GM12878 (cell line): ENCODE data around the gene ATXN7L1. TPM values are rescaled to one million over a fixed set of nuclear protein-coding genes. Genes with fewer than 3 reads are reported as not detected.

Source experiments
- ATAC-seq: fragments of 200-7000 bp; cut with Tn5 transposase; 3 replicates; pipeline ENCODE4 v1.9.1; 2020; ENCODE audit warnings: mild to moderate bottlenecking, moderate library complexity
- BruUV-seq: library from RNA; stranded (reverse); fragments of 400-500 nt; replicated peaks from 2 replicates; lab custom pipeline; 2021; lab: Mats Ljungman, UMichigan
- CTCF ChIA-PET: fragments of 300-600 bp; sonication (Branson Sonifier 250); formaldehyde crosslinking; extraction: SDS; loops from one replicate; lab custom pipeline; 2021; ENCODE audit warnings: inconsistent platforms; lab: Yijun Ruan, JAX
- POLR2A ChIA-PET: fragments of 350-600 bp; formaldehyde crosslinking; extraction: SDS; loops from one replicate; lab custom pipeline; 2021; ENCODE audit warnings: inconsistent platforms; lab: Charles Lee
- RAD21 ChIA-PET: fragments of 300-600 bp; sonication (Branson Sonifier 250); formaldehyde crosslinking; loops from one replicate; lab custom pipeline; 2023; ENCODE audit warnings: antibody characterized with exemption; ENCODE audit not compliant: unreplicated experiment; lab: Charles Lee
- SMC1A ChIA-PET: fragments of 300-600 bp; sonication (Branson Sonifier 250); formaldehyde crosslinking; loops from one replicate; lab custom pipeline; 2023; ENCODE audit not compliant: unreplicated experiment, uncharacterized antibody; lab: Charles Lee
- DNase-seq: peaks from one replicate; pipeline ENCODE4 v3.0.0-alpha.2; 2011; ENCODE audit warnings: low read depth, low spot score
- FAIRE-seq: peaks from 3 replicates; lab custom pipeline; 2011; peaks lifted over from hg19 to GRCh38; lab: Jason Lieb, UNC
- H2AFZ ChIP-seq: 2 replicates; pipeline ENCODE4 v1.6.0; 2011; ENCODE audit warnings: low read depth, low read length, control low read depth; ENCODE audit not compliant: control insufficient read depth
- H3K27ac ChIP-seq: 2 replicates; pipeline ENCODE4 v1.5.1; 2011; ENCODE audit warnings: control low read depth; ENCODE audit not compliant: control insufficient read depth, insufficient read depth
- H3K27me3 ChIP-seq, 2 experiments: replicated peaks in 1 of 2; 2 replicates each; pipeline versions ENCODE4 v1.6.0 to v1.6.1; 2011; ENCODE audit warnings: low read length in 1 of 2; ENCODE audit not compliant: control insufficient read depth in 2 of 2, insufficient read depth in 2 of 2
- H3K36me3 ChIP-seq, 2 experiments: 2 replicates each; pipeline ENCODE4 v1.5.1; 2011; ENCODE audit warnings: low read length in 1 of 2; ENCODE audit not compliant: control insufficient read depth in 2 of 2, insufficient read depth in 2 of 2
- H3K4me1 ChIP-seq: 2 replicates; pipeline ENCODE4 v1.6.1; 2011; ENCODE audit warnings: mild to moderate bottlenecking, low read length, moderate library complexity, mixed read lengths; ENCODE audit not compliant: control insufficient read depth, insufficient read depth
- H3K4me2 ChIP-seq: 2 replicates; pipeline ENCODE4 v1.6.0; 2011; ENCODE audit warnings: control low read depth; ENCODE audit not compliant: control insufficient read depth, insufficient read depth
- H3K4me3 ChIP-seq: fragments of 200-600 bp; sonication (generic); 2 replicates; pipeline ENCODE4 v1.5.1; 2016
- H3K79me2 ChIP-seq: 2 replicates; pipeline ENCODE4 v1.6.0; 2011; ENCODE audit warnings: low read length; ENCODE audit not compliant: control insufficient read depth, insufficient read depth
- H3K9ac ChIP-seq: 2 replicates; pipeline ENCODE4 v1.8.0; 2011; ENCODE audit warnings: low read length, control low read depth, mixed read lengths; ENCODE audit not compliant: control insufficient read depth, insufficient read depth
- H3K9me3 ChIP-seq: replicated peaks from 3 replicates; pipeline ENCODE4 v1.5.1; 2011; ENCODE audit warnings: mild to moderate bottlenecking, low read length; ENCODE audit not compliant: control insufficient read depth, insufficient read depth
- H4K20me1 ChIP-seq: 2 replicates; pipeline ENCODE4 v1.6.0; 2011; ENCODE audit not compliant: control insufficient read depth, insufficient read depth
- HDGF ChIP-seq: fragments of 450-650 bp; IDR thresholded peaks from 2 replicates; pipeline ENCODE4 v1.6.1; 2016; ENCODE audit warnings: antibody characterized with exemption
- HSF1 ChIP-seq: fragments of 150-350 bp; IDR thresholded peaks from 2 replicates; pipeline ENCODE4 v1.6.1; 2014; ENCODE audit warnings: mild to moderate bottlenecking, low read depth, low read length
- IKZF1 ChIP-seq: fragments of 450-650 bp; conservative IDR thresholded peaks from 2 replicates; pipeline ENCODE4 v1.6.1; 2017; ENCODE audit warnings: antibody characterized with exemption, mild to moderate bottlenecking
- MTA2 ChIP-seq: fragments of 450-650 bp; IDR thresholded peaks from 2 replicates; pipeline ENCODE4 v1.6.1; 2016; ENCODE audit warnings: low read depth, mild to moderate bottlenecking, moderate library complexity
- MYC ChIP-seq: IDR thresholded peaks from 2 replicates; pipeline ENCODE4 v1.6.1; 2011; ENCODE audit warnings: mild to moderate bottlenecking, low read length, moderate library complexity, inconsistent platforms; ENCODE audit not compliant: insufficient read depth, insufficient replicate concordance, insufficient read length, severe bottlenecking
- PAX8 ChIP-seq: fragments of 450-650 bp; IDR thresholded peaks from 2 replicates; pipeline ENCODE4 v1.6.1; 2017; ENCODE audit warnings: mild to moderate bottlenecking, moderate library complexity
- POLR2A ChIP-seq: IDR thresholded peaks from 2 replicates; pipeline ENCODE4 v1.6.1; 2011; ENCODE audit warnings: low read depth, mild to moderate bottlenecking, low read length
- SP1 ChIP-seq: IDR thresholded peaks from one replicate; pipeline ENCODE4 v1.6.1; 2011; ENCODE audit warnings: low read depth, low read length
- ZBED1 ChIP-seq: IDR thresholded peaks from 2 replicates; pipeline ENCODE4 v1.6.1; 2016; ENCODE audit warnings: borderline replicate concordance
- WGBS: methylation state at CpG from one replicate; pipeline ENCODE4 v1.1.6; 2016; ENCODE audit warnings: low lambda C conversion rate; ENCODE audit not compliant: insufficient replicate concordance, insufficient coverage; ENCODE audit errors: missing lambda C conversion rate; 5-methylcytosine and 5-hydroxymethylcytosine counted together
- in situ Hi-C: fragments of 300-500 bp; cut with MboI; formaldehyde crosslinking; loops from 9 replicates; pipeline ENCODE4 v1.14.3; 2018; ENCODE audit warnings: mixed read lengths
- intact Hi-C: fragments of 100-400 bp; cut with micrococcal nuclease; formaldehyde crosslinking; loops from one replicate; pipeline ENCODE4 v1.14.2; 2022; ENCODE audit not compliant: unreplicated experiment
- polyA plus RNA-seq, 11 experiments: library from polyadenylated mRNA; depleted of rRNA in 4 of 11; unstranded in 6 of 11; stranded (reverse) in 5 of 11; fragments of >200 nt; fragmentation: Nextera tagmentation in 4 of 11; fragmentation: Illumina TruSeq in 1 of 11; extraction: Ambion mirVana in 4 of 11; extraction: Trizol in 1 of 11; gene quantifications; 1 replicate in 1 of 11; 2 replicates in 10 of 11; pipeline versions ENCODE4 v1.2.1 to v1.2.3, GENCODE V29; 2011 to 2016; ENCODE audit warnings: inconsistent platforms in 2 of 11, missing spikeins in 2 of 11, low read depth in 1 of 11
- total RNA-seq, 4 experiments: library from RNA; depleted of rRNA in 3 of 4; stranded (reverse); fragments of >200 nt in 3 of 4; fragmentation: Illumina TruSeq in 1 of 4; extraction: Trizol in 1 of 4; gene quantifications; 2 replicates each; pipeline versions ENCODE4 v1.2.1 to v1.2.3, GENCODE V29; 2013 to 2021

ATXN7L1 gene
- total and polyA plus RNA-seq, 10 of the 15 experiments (the other 5 are each of a cell fraction or from before 2014, with no cell fraction given), result 0.40 to 2.9 (median 1.2) TPM

GRCh38 chr7:105571891-105572290 lies 304.5 kb downstream of the ATXN7L1 start:
- no peak for FAIRE-seq
- peaks cover 2 to 13% of the 10 kb centered on the region in 2 experiments; a peak in 2 of 4 replicates for H3K36me3 ChIP-seq
- no peaks in the 10 kb centered on the region for H3K27me3 ChIP-seq
- no peaks in the 10 kb centered on the region for H3K4me1 ChIP-seq
- ChIA-PET SMC1A (no interaction called here), POLR2A (interaction anchor here (1.1 kb wide), 1 partner anchor 14 kb away, joined by 3 read pairs; no protein-coding TSS in a partner anchor), CTCF (interaction anchor here (0.7 kb wide), 1 partner anchor 8 kb away, joined by 3 read pairs; no protein-coding TSS in a partner anchor), RAD21 (no interaction called here)
- no peak overlapping the region for H3K9ac ChIP-seq
- ATAC-seq, result no peak
- 98% methylated on average over 2 of the region's 2 CpGs for WGBS
- no peak for TF ChIP-seq POLR2A
- TF ChIP-seq IKZF1, result no peak
- TF ChIP-seq HDGF, result no peak
- TF ChIP-seq PAX8, result no peak
- no peak overlapping the region for H3K4me3 ChIP-seq
- no peak overlapping the region for H3K27ac ChIP-seq
- intact Hi-C loops, result no loop called here
- no TSS peak for BruUV-seq
- no peak for DNase-seq
- no peak overlapping the region for H3K4me2 ChIP-seq
- in situ Hi-C loops, result no loop called here
- no peak overlapping the region for H2AFZ ChIP-seq
- H3K79me2 ChIP-seq, result no peaks in the 10 kb centered on the region
- H3K9me3 ChIP-seq, result no peaks in the 10 kb centered on the region
- no peaks in the 10 kb centered on the region for H4K20me1 ChIP-seq

- ATAC-seq (no peak), FAIRE-seq (no peak), DNase-seq (no peak)
- in situ Hi-C loops (no loop called here), intact Hi-C loops (no loop called here)
- H3K27ac ChIP-seq, result no peak overlapping the region
- TF ChIP-seq ZBED1 (no peak), MTA2 (no peak), MYC (no peak), HSF1 (no peak), SP1 (no peak)
- ChIA-PET CTCF (interaction anchor here (0.6 kb wide), 2 partner anchors 151 to 494 kb away, joined by 3 to 4 read pairs; no protein-coding TSS in a partner anchor), RAD21 (no interaction called here), SMC1A (no interaction called here), POLR2A (no interaction called here)
- H3K4me3 ChIP-seq, result no peak overlapping the region
- H3K9me3 ChIP-seq, result no peaks in the 10 kb centered on the region
- no peak overlapping the region for H2AFZ ChIP-seq
- peaks cover 2 to 24% of the 10 kb centered on the region in 2 experiments; a peak in 2 of 4 replicates for H3K36me3 ChIP-seq
- BruUV-seq, result no TSS peak
- H3K9ac ChIP-seq, result no peak overlapping the region
- H3K4me1 ChIP-seq, result no peaks in the 10 kb centered on the region
- no peaks in the 10 kb centered on the region for H3K27me3 ChIP-seq
- H3K4me2 ChIP-seq, result no peak overlapping the region
- no peaks in the 10 kb centered on the region for H3K79me2 ChIP-seq
- WGBS, result 97% methylated on average over 3 of the region's 3 CpGs
- H4K20me1 ChIP-seq, result no peaks in the 10 kb centered on the region
Measured at GRCh38 chr7:105567821-105568220, 308.6 kb downstream of the ATXN7L1 start.
